WTC11 (cell line): ENCODE measurements around the gene PDLIM1.

ENCODE experiments used
- AR ChIP-seq: fragments of 250-450 bp; sonication (Bioruptor Pico); IDR thresholded peaks from 2 replicates; pipeline ENCODE4 v1.9.0; 2021; ENCODE audit warnings: mild to moderate bottlenecking
- CREM ChIP-seq: sonication (generic); formaldehyde crosslinking; IDR thresholded peaks from 2 replicates; pipeline ENCODE4 v1.8.1; 2022; ENCODE audit warnings: mild to moderate bottlenecking, missing genetic modification reagents, moderate library complexity
- E2F5 ChIP-seq: sonication (generic); formaldehyde crosslinking; IDR thresholded peaks from 2 replicates; pipeline ENCODE4 v1.8.1; 2022; ENCODE audit warnings: mild to moderate bottlenecking, moderate library complexity, missing genetic modification reagents
- ESRRA ChIP-seq: sonication (generic); formaldehyde crosslinking; IDR thresholded peaks from 2 replicates; pipeline ENCODE4 v1.8.1; 2022; ENCODE audit warnings: mild to moderate bottlenecking, missing genetic modification reagents, borderline replicate concordance
- NR2C2 ChIP-seq: sonication (generic); formaldehyde crosslinking; IDR thresholded peaks from 2 replicates; pipeline ENCODE4 v1.8.0; 2022; ENCODE audit warnings: mild to moderate bottlenecking, missing genetic modification reagents
- NR3C1 ChIP-seq: sonication (generic); formaldehyde crosslinking; conservative IDR thresholded peaks from 2 replicates; pipeline ENCODE4 v1.8.1; 2023; ENCODE audit warnings: low read depth, mild to moderate bottlenecking, missing genetic modification reagents
- PRDM15 ChIP-seq: sonication (generic); formaldehyde crosslinking; IDR thresholded peaks from 2 replicates; pipeline ENCODE4 v1.8.0; 2022; ENCODE audit warnings: missing genetic modification reagents
- ZNF281 ChIP-seq: sonication (generic); formaldehyde crosslinking; IDR thresholded peaks from 2 replicates; pipeline ENCODE4 v1.8.0; 2023; ENCODE audit warnings: mild to moderate bottlenecking, missing genetic modification reagents
- TF ChIP-seq, protein P1 (sequence below): fragments of 200-600 bp; IDR thresholded peaks from 2 replicates; pipeline ENCODE4 v1.8.0; 2022; ENCODE audit warnings: antibody characterized with exemption
- TF ChIP-seq, protein P2 (sequence below): sonication (generic); formaldehyde crosslinking; IDR thresholded peaks from 2 replicates; pipeline ENCODE4 v1.8.1; 2023; ENCODE audit warnings: mild to moderate bottlenecking, missing genetic modification reagents, moderate library complexity
- TF ChIP-seq, protein P3 (sequence below): fragments of 250-450 bp; sonication (Bioruptor Pico); IDR thresholded peaks from 2 replicates; pipeline ENCODE4 v1.8.0; 2021; ENCODE audit warnings: mild to moderate bottlenecking

DNA sequence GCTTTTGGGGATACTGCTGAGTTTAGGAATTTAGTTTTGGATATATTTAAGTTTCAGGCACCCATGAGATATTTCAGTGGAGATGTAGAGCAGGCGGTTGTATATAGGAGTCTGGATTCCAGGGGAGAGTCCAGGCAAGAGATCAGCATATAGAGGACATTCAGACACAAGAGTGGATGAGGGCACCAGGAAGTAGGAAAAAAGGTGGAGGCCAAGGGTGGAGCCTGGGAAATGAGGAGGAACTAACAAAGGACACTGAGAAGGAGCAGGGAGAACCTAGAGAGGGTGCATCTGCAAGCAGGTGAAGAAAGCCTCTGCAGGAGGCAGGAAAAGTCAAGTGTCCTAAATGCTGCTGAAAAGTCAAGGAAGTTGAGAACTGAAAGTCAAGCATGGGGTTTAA, 13.1 kb upstream of the PDLIM1 start:
- TF ChIP-seq CREM (no peak), NR3C1 (no peak), NR2C2 (CRISPR knock-in tag) (no peak), ESRRA (no peak), ZNF281 (no peak), PRDM15 (CRISPR knock-in tag) (no peak), AR (no peak), E2F5 (CRISPR knock-in tag) (no peak)
- TF ChIP-seq, protein P1, sequence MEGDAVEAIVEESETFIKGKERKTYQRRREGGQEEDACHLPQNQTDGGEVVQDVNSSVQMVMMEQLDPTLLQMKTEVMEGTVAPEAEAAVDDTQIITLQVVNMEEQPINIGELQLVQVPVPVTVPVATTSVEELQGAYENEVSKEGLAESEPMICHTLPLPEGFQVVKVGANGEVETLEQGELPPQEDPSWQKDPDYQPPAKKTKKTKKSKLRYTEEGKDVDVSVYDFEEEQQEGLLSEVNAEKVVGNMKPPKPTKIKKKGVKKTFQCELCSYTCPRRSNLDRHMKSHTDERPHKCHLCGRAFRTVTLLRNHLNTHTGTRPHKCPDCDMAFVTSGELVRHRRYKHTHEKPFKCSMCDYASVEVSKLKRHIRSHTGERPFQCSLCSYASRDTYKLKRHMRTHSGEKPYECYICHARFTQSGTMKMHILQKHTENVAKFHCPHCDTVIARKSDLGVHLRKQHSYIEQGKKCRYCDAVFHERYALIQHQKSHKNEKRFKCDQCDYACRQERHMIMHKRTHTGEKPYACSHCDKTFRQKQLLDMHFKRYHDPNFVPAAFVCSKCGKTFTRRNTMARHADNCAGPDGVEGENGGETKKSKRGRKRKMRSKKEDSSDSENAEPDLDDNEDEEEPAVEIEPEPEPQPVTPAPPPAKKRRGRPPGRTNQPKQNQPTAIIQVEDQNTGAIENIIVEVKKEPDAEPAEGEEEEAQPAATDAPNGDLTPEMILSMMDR = no peak
- TF ChIP-seq, protein P2, sequence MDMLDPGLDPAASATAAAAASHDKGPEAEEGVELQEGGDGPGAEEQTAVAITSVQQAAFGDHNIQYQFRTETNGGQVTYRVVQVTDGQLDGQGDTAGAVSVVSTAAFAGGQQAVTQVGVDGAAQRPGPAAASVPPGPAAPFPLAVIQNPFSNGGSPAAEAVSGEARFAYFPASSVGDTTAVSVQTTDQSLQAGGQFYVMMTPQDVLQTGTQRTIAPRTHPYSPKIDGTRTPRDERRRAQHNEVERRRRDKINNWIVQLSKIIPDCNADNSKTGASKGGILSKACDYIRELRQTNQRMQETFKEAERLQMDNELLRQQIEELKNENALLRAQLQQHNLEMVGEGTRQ (CRISPR knock-in tag) = no peak
- TF ChIP-seq, protein P3, sequence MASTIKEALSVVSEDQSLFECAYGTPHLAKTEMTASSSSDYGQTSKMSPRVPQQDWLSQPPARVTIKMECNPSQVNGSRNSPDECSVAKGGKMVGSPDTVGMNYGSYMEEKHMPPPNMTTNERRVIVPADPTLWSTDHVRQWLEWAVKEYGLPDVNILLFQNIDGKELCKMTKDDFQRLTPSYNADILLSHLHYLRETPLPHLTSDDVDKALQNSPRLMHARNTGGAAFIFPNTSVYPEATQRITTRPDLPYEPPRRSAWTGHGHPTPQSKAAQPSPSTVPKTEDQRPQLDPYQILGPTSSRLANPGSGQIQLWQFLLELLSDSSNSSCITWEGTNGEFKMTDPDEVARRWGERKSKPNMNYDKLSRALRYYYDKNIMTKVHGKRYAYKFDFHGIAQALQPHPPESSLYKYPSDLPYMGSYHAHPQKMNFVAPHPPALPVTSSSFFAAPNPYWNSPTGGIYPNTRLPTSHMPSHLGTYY (CRISPR knock-in tag) = no peak
